Adrenal gland (tissue), 12 donors: ENCODE results near the gene CXCL9. TPM values are rescaled to one million over a fixed set of nuclear protein-coding genes. Genes with fewer than 3 reads are reported as not detected.
"Not testable (repeated sequence)": the region's sequence is repeated elsewhere in the genome, so short reads cannot be mapped to it uniquely, and the experiment has no call there.

ENCODE experiments used
- DNase-seq, 7 donors: peaks; one replicate each; pipeline ENCODE4 v3.0.0-alpha.2; 2019 to 2020
- H3K27ac ChIP-seq, 5 donors: fragments of 200-600 bp; sonication (generic) in 4 of 5; 1 replicate in 3 of 5; 2 replicates in 2 of 5; pipeline versions ENCODE4 v1.5.1 to v1.8.0; 2016 to 2020; ENCODE audit warnings: mild to moderate bottlenecking in 1 of 5
- H3K27me3 ChIP-seq: fragments of 200-600 bp; 2 replicates; pipeline ENCODE4 v1.8.0; 2021
- H3K36me3 ChIP-seq, 2 donors: fragments of 200-600 bp; replicated peaks in 1 of 2; 1 replicate in 1 of 2; 2 replicates in 1 of 2; pipeline versions ENCODE4 v1.5.1 to v1.8.0; 2018 to 2022
- H3K4me1 ChIP-seq, 2 donors: fragments of 200-600 bp; replicated peaks in 1 of 2; 1 replicate in 1 of 2; 2 replicates in 1 of 2; pipeline versions ENCODE4 v1.5.1 to v1.8.0; 2018 to 2021
- H3K4me3 ChIP-seq, 4 donors: fragments of 200-600 bp; sonication (generic) in 3 of 4; one replicate each; pipeline ENCODE4 v1.5.1; 2016 to 2018
- H3K9me3 ChIP-seq, 3 donors: fragments of 200-600 bp; sonication (generic) in 1 of 3; replicated peaks in 1 of 3; 1 replicate in 2 of 3; 2 replicates in 1 of 3; pipeline versions ENCODE4 v1.5.1 to v1.8.0; 2016 to 2021
- CTCF ChIP-seq, 6 experiments: fragments of 450-650 bp in 4 of 6; fragments of 200-600 bp in 2 of 6; sonication (generic) in 1 of 6; IDR thresholded peaks; 1 replicate in 5 of 6; 2 replicates in 1 of 6; pipeline versions ENCODE4 v1.5.1 to v1.8.0; 2016 to 2021; ENCODE audit warnings: antibody characterized with exemption in 6 of 6, mild to moderate bottlenecking in 2 of 6, moderate library complexity in 1 of 6
- POLR2A ChIP-seq, 2 donors: fragments of 450-650 bp; IDR thresholded peaks; one replicate each; pipeline ENCODE4 v1.6.1; 2017; ENCODE audit warnings: antibody characterized with exemption in 2 of 2, mild to moderate bottlenecking in 2 of 2, moderate library complexity in 1 of 2
- WGBS, 4 donors: extraction: QIAGEN DNeasy Blood & Tissue Kit in 2 of 4; methylation state at CpG; one replicate each; pipeline versions ENCODE4 v1.1.5 to v1.1.7; 2013 to 2017; 5-methylcytosine and 5-hydroxymethylcytosine counted together
- intact Hi-C, 2 donors: fragments of 100-400 bp; cut with DNase I; formaldehyde crosslinking; loops; one replicate each; pipeline versions ENCODE4 v1.14.1 to v1.15.0; 2022 to 2023
- polyA plus RNA-seq, 3 donors: library from polyadenylated mRNA; stranded (reverse); fragments of 200-250 nt in 2 of 3; fragments of 350-450 nt in 1 of 3; fragmentation: Illumina TruSeq in 1 of 3; extraction: RNeasy Lipid Tissue Mini Kit (QIAGEN cat#74804) in 1 of 3; gene quantifications; one replicate each; pipeline ENCODE4 v1.2.3, GENCODE V29; 2013 to 2014
- total RNA-seq, 9 donors: library from RNA; depleted of rRNA in 4 of 9; stranded (reverse); fragments of >200 nt in 4 of 9; fragments of 120-200 nt in 1 of 9; fragmentation: NEBNext Ultra II Directional in 1 of 9; extraction: Animal tissue kit (Norgen Biotek cat#: 25700) in 1 of 9; gene quantifications; one replicate each; pipeline versions ENCODE4 v1.1.0 to v1.2.4, GENCODE V29; 2013 to 2023
- donor health status: healthy with polysubstance abuse.
- donor health status: Bipolar disorder and iron deficiency.
- donor health status: DM: yes; HTN: yes; CAD: no.
- donor health status: DM: no; HTN: no; CAD: no.
- donor health status: DM: no; HTN: no; CAD: no.
- donor health status: DM: yes; HTN: yes; CAD: no.

CXCL9 gene
- total and polyA plus RNA-seq, 12 donors: 0.11 to 6.4 (median 0.67) TPM; not detected in 1

GRCh38 chr4:76044686-76045085, 37.4 kb upstream of the CXCL9 start:
- DNase-seq, H3K36me3 ChIP-seq, intact Hi-C loops, H3K4me1 ChIP-seq, H3K27me3 ChIP-seq, H3K9me3 ChIP-seq, H3K27ac ChIP-seq, H3K4me3 ChIP-seq: not testable (repeated sequence)
- 76 to 88% (median 78%) methylated on average over 4 of the region's 4 CpGs for WGBS, 4 donors

- H3K9me3 ChIP-seq, H3K27ac ChIP-seq, H3K4me1 ChIP-seq, H3K4me3 ChIP-seq, DNase-seq, H3K36me3 ChIP-seq, H3K27me3 ChIP-seq, intact Hi-C loops: not testable (repeated sequence)
- WGBS, 4 donors: 90 to 94% (median 93%) methylated on average over 9 to 18 of the region's 18 CpGs; no CpG with 5 or more reads in 1 of the 4 donors
Observed at GRCh38 chr4:76043306-76043705, 36.0 kb upstream of the CXCL9 start.

- H3K27me3 ChIP-seq, intact Hi-C loops: not testable (repeated sequence)
- WGBS, 4 donors: 84 to 89% (median 86%) methylated on average over 13 to 16 of the region's 18 CpGs
Observed at GRCh38 chr4:76042241-76042998, 35.1 kb upstream of the CXCL9 start.

GRCh38 chr4:76036855-76037254, 29.5 kb upstream of the CXCL9 start:
- no peaks in the 10 kb centered on the region for H3K36me3 ChIP-seq
- H3K4me3 ChIP-seq: no peak overlapping the region
- no peaks in the 10 kb centered on the region for H3K4me1 ChIP-seq
- intact Hi-C loops: no loop called here
- H3K27me3 ChIP-seq: no peaks in the 10 kb centered on the region
- 84 to 87% (median 84%) methylated on average over 3 of the region's 3 CpGs for WGBS, 4 donors
- no peaks in the 10 kb centered on the region for H3K9me3 ChIP-seq
- H3K27ac ChIP-seq: no peak overlapping the region
- no peak for TF ChIP-seq POLR2A (IDR thresholded peaks at IDR 0.05)
- no peak for TF ChIP-seq CTCF (IDR thresholded peaks at IDR 0.05)
- DNase-seq: no peak

More at GRCh38 chr4:76042241-76042998, 35.1 kb upstream of the CXCL9 start:
- H3K36me3 ChIP-seq, H3K4me3 ChIP-seq, H3K9me3 ChIP-seq, H3K4me1 ChIP-seq, DNase-seq, H3K27ac ChIP-seq: not testable (repeated sequence)

- intact Hi-C loops: no loop called here
- no peaks in the 10 kb centered on the region for H3K27me3 ChIP-seq
- no peaks in the 10 kb centered on the region for H3K9me3 ChIP-seq
- 73 to 84% (median 76%) methylated on average over 2 of the region's 2 CpGs for WGBS, 4 donors
- no peak within 1 kb of the TSS for H3K27ac ChIP-seq
- no peak within 1 kb of the TSS for H3K4me3 ChIP-seq
- no peaks in the 10 kb centered on the region for H3K36me3 ChIP-seq
- H3K4me1 ChIP-seq: no peaks in the 10 kb centered on the region
- no peak for DNase-seq
- TF ChIP-seq POLR2A (IDR thresholded peaks at IDR 0.05): no peak
- TF ChIP-seq CTCF (IDR thresholded peaks at IDR 0.05): no peak
Observed at GRCh38 chr4:76035799-76036380, 28.6 kb upstream of the CXCL9 start, which contains the start of gene CXCL11. Gene CXCL11, minus strand, starts transcription at chr4:76036070. Its CDS starts 83 bp downstream, at chr4:76035987.
